Heart left ventricle (tissue), 16 donors: ENCODE measurements around the gene USP10. TPM values are rescaled to one million over a fixed set of nuclear protein-coding genes. Genes with fewer than 3 reads are reported as not detected.
A peak's percentile ranks its signal among the peaks of the same experiment; 100 is the strongest.

Source experiments
- ATAC-seq, 4 donors: fragments of 200-7000 bp; cut with Tn5 transposase; one replicate each; pipeline ENCODE4 v1.9.1; 2020 to 2022; ENCODE audit warnings: moderate library complexity in 4 of 4, mild to moderate bottlenecking in 3 of 4, moderate number of reproducible peaks in 1 of 4
- DNase-seq, 5 donors: peaks; one replicate each; pipeline ENCODE4 v3.0.0-alpha.2; 2020
- H3K27ac ChIP-seq, 12 donors: fragments of 200-600 bp; sonication (generic) in 4 of 12; one replicate each; pipeline versions ENCODE4 v1.5.0 to v1.8.0; 2016 to 2022; ENCODE audit warnings: mild to moderate bottlenecking in 2 of 12
- H3K27me3 ChIP-seq, 9 donors: fragments of 200-600 bp; sonication (generic) in 2 of 9; one replicate each; pipeline versions ENCODE4 v1.5.1 to v1.8.0; 2016 to 2022; ENCODE audit warnings: mild to moderate bottlenecking in 3 of 9
- H3K36me3 ChIP-seq, 9 donors: fragments of 200-600 bp; sonication (generic) in 2 of 9; one replicate each; pipeline versions ENCODE4 v1.5.0 to v1.8.0; 2018 to 2022; ENCODE audit warnings: mild to moderate bottlenecking in 2 of 9
- H3K4me1 ChIP-seq, 12 donors: fragments of 200-600 bp; sonication (generic) in 4 of 12; one replicate each; pipeline versions ENCODE4 v1.5.0 to v1.8.0; 2016 to 2022; ENCODE audit warnings: mild to moderate bottlenecking in 3 of 12
- H3K4me3 ChIP-seq, 12 donors: fragments of 200-600 bp; sonication (generic) in 4 of 12; one replicate each; pipeline versions ENCODE4 v1.5.0 to v1.8.0; 2017 to 2022; ENCODE audit warnings: mild to moderate bottlenecking in 9 of 12, moderate library complexity in 4 of 12
- H3K9me3 ChIP-seq, 12 donors: fragments of 200-600 bp; sonication (generic) in 4 of 12; one replicate each; pipeline versions ENCODE4 v1.5.0 to v1.8.0; 2016 to 2022; ENCODE audit warnings: mild to moderate bottlenecking in 1 of 12
- CTCF ChIP-seq, 12 donors: fragments of 200-600 bp; sonication (generic) in 4 of 12; IDR thresholded peaks; one replicate each; pipeline versions ENCODE4 v1.5.0 to v1.8.0; 2018 to 2022; ENCODE audit warnings: antibody characterized with exemption in 12 of 12, mild to moderate bottlenecking in 5 of 12
- POLR2A ChIP-seq, 2 donors: fragments of 450-650 bp; IDR thresholded peaks; one replicate each; pipeline ENCODE4 v1.6.1; 2017; ENCODE audit warnings: antibody characterized with exemption in 2 of 2, mild to moderate bottlenecking in 2 of 2, moderate library complexity in 2 of 2
- WGBS, 4 donors: extraction: QIAGEN DNeasy Blood & Tissue Kit in 2 of 4; methylation state at CpG; one replicate each; pipeline versions ENCODE4 v1.1.5 to v1.1.7; 2013 to 2018; 5-methylcytosine and 5-hydroxymethylcytosine counted together
- intact Hi-C, 10 donors: fragments of 100-400 bp; cut with DNase I; formaldehyde crosslinking; loops; one replicate each; pipeline versions ENCODE4 v1.11.1 to v1.14.2; 2022
- polyA plus RNA-seq, 2 donors: library from polyadenylated mRNA; stranded (reverse); fragments of 200-250 nt; gene quantifications; one replicate each; pipeline ENCODE4 v1.2.3, GENCODE V29; 2013
- total RNA-seq, 9 donors: library from RNA; depleted of rRNA in 2 of 9; stranded (reverse); fragments of >200 nt in 2 of 9; fragmentation: NEBNext Ultra II Directional in 3 of 9; extraction: Animal tissue kit (Norgen Biotek cat#: 25700) in 3 of 9; gene quantifications; one replicate each; pipeline versions ENCODE4 v1.1.0 to v1.2.4, GENCODE V29; 2016 to 2023
- donor health status: ischemic (EF 13 %, LVEDD 7.1; RV severe dilation, severe dysfunction).
- donor health status: healthy with polysubstance abuse.
- donor health status: DM: no; HTN: yes; CAD: no.
- donor health status: DM: no; HTN: no; CAD: no.
- donor health status: ischemic (EF 25% LVEDD 6.9; RV normal size, moderate dysfunction).
- donor health status: ischemic (EF 25% LVEDD 5.7; RV mildly dilated, moderate dysfunction).
- donor health status: healthy.
- donor health status: DM: yes; HTN: yes; CAD: no.
- donor health status: ischemic (EF 35%, LVEDD 5.7; RV mildly dilated, moderate dysfunction).
- donor health status: nonischemic (EF 11% LVEDD 7.7; RV severe dilation, severe dysfunction).
- donor health status: DM: yes; HTN: yes; CAD: no.
- donor health status: PGD.
- donor health status: ischemic (EF 29% LVEDD 5.4; RV normal size, mild dysfunction).
- donor health status: nonischemic (EF 23%, LVEDD 6.1; RV moderate dilation, normal function).

The USP10 gene
- total and polyA plus RNA-seq, 11 donors: 17.8 to 73.5 (median 61.6) TPM

- WGBS, 4 donors: 82 to 86% (median 85%) methylated on average over 4 of the region's 4 CpGs
- DNase-seq (no peak), ATAC-seq (peak; percentile 44 to 75 (median 49))
- Histone ChIP-seq H3K27ac (peak overlapping the region in 1 of 12 donors; percentile 59), H3K4me3 (no peak overlapping the region), H3K9me3 (no peaks in the 10 kb centered on the region), H3K27me3 (no peaks in the 10 kb centered on the region), H3K36me3 (peaks cover 0 to 98% (median 84%) of the 10 kb centered on the region in 9 donors), H3K4me1 (no peaks in the 10 kb centered on the region)
- TF ChIP-seq CTCF (IDR thresholded peaks at IDR 0.05) (no peak), POLR2A (IDR thresholded peaks at IDR 0.05) (no peak)
- intact Hi-C loops: no loop called here
Measured at GRCh38 chr16:84774810-84775209, 75.0 kb downstream of the USP10 start.

GRCh38 chr16:84775262-84775810 lies 75.5 kb downstream of the USP10 start:
- peaks cover 0 to 98% (median 88%) of the 10 kb centered on the region in 9 donors for H3K36me3 ChIP-seq
- peak overlapping the region in 1 of 12 donors; percentile 59 for H3K27ac ChIP-seq
- no peak for DNase-seq
- 90 to 95% (median 94%) methylated on average over 14 of the region's 14 CpGs for WGBS, 4 donors
- no peaks in the 10 kb centered on the region for H3K27me3 ChIP-seq
- no peaks in the 10 kb centered on the region for H3K9me3 ChIP-seq
- TF ChIP-seq CTCF (IDR thresholded peaks at IDR 0.05): no peak
- TF ChIP-seq POLR2A (IDR thresholded peaks at IDR 0.05): no peak
- intact Hi-C loops: no loop called here
- H3K4me1 ChIP-seq: no peaks in the 10 kb centered on the region
- H3K4me3 ChIP-seq: no peak overlapping the region
- no peak for ATAC-seq

DNA sequence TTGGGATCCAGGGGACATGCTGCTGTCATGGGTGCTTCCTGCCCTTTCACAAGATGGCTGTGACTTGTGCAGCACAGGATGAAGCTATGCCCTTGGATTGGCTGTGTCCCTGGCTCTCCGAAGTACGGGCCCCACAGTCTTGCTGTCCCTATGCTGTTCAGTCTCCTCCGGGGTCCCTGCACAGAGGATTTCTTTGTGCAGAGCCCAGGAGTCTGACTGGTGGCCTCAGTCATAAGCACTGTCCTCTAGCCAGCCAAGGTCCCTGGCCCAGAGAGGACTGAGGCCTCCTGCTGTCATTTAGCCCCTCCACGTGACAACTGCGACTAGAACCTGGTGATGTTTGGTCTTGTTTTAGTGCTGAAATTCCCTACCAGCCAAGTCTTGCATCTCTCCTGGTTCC lies 77.6 kb downstream of the USP10 start:
- intact Hi-C loops: no loop called here
- ATAC-seq: no peak
- Histone ChIP-seq H3K27ac (no peak overlapping the region), H3K4me3 (no peak overlapping the region), H3K9me3 (no peaks in the 10 kb centered on the region), H3K36me3 (peaks cover 0 to 79% (median 74%) of the 10 kb centered on the region in 9 donors), H3K27me3 (no peaks in the 10 kb centered on the region), H3K4me1 (no peaks in the 10 kb centered on the region)
- DNase-seq: no peak
- no peak for TF ChIP-seq CTCF (IDR thresholded peaks at IDR 0.05)
- no peak for TF ChIP-seq POLR2A (IDR thresholded peaks at IDR 0.05)
- WGBS, 4 donors: 92 to 97% (median 95%) methylated on average over 5 of the region's 5 CpGs

DNA sequence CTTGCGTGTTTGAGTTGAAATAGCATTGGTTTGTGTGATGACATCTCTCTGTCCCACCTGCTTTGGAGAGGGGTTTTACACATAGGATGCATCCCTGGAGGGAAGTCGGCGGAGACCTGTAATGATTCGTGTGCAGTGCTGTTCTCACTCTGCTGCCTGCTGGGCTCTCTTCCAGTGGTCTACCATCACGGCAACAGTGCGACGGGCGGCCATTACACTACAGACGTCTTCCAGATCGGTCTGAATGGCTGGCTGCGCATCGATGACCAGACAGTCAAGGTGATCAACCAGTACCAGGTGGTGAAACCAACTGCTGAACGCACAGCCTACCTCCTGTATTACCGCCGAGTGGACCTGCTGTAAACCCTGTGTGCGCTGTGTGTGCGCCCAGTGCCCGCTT lies 78.9 kb downstream of the USP10 start:
- intact Hi-C loops: no loop called here
- DNase-seq (no peak), ATAC-seq (no peak)
- Histone ChIP-seq H3K27me3 (no peaks in the 10 kb centered on the region), H3K4me1 (no peaks in the 10 kb centered on the region), H3K9me3 (no peaks in the 10 kb centered on the region), H3K4me3 (no peak overlapping the region), H3K27ac (no peak overlapping the region), H3K36me3 (peaks cover 0 to 67% (median 62%) of the 10 kb centered on the region in 9 donors)
- 94 to 98% (median 98%) methylated on average over 16 to 18 of the region's 18 CpGs for WGBS, 4 donors
- no peak for TF ChIP-seq POLR2A (IDR thresholded peaks at IDR 0.05)
- no peak for TF ChIP-seq CTCF (IDR thresholded peaks at IDR 0.05)
